VCaP (cell line): ENCODE measurements around the gene MLIP.

ENCODE experiments used
- H3K27ac ChIP-seq: fragments of 450-650 bp; 2 replicates; pipeline ENCODE4 v1.5.1; 2017
- TF ChIP-seq, protein P1 (sequence below): fragments of 450-650 bp; conservative IDR thresholded peaks from 2 replicates; pipeline ENCODE4 v1.5.1; 2017; ENCODE audit warnings: mild to moderate bottlenecking, moderate library complexity

Gene MLIP

DNA sequence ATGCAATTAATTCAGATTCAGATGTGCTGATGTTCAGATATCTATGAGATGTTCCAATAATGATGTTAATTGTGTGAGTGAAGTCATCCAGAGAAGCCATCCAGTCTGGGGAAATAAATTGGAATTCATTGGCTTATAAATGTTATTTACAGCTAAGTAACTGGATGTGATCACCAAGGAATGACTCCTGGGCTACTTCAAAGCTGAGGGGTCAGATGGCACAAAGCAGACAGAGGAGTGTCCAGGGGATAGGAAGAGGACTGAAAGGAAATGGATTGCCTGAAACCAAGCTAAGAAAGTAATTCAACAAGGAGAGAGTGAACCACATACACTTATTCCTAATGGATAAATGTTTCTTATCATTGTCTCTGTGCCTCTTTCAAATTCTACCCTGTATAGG lies 4.5 kb upstream of the MLIP start:
- TF ChIP-seq, protein P1, sequence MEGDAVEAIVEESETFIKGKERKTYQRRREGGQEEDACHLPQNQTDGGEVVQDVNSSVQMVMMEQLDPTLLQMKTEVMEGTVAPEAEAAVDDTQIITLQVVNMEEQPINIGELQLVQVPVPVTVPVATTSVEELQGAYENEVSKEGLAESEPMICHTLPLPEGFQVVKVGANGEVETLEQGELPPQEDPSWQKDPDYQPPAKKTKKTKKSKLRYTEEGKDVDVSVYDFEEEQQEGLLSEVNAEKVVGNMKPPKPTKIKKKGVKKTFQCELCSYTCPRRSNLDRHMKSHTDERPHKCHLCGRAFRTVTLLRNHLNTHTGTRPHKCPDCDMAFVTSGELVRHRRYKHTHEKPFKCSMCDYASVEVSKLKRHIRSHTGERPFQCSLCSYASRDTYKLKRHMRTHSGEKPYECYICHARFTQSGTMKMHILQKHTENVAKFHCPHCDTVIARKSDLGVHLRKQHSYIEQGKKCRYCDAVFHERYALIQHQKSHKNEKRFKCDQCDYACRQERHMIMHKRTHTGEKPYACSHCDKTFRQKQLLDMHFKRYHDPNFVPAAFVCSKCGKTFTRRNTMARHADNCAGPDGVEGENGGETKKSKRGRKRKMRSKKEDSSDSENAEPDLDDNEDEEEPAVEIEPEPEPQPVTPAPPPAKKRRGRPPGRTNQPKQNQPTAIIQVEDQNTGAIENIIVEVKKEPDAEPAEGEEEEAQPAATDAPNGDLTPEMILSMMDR, result no peak
- peak overlapping the region; percentile 58 for H3K27ac ChIP-seq

DNA sequence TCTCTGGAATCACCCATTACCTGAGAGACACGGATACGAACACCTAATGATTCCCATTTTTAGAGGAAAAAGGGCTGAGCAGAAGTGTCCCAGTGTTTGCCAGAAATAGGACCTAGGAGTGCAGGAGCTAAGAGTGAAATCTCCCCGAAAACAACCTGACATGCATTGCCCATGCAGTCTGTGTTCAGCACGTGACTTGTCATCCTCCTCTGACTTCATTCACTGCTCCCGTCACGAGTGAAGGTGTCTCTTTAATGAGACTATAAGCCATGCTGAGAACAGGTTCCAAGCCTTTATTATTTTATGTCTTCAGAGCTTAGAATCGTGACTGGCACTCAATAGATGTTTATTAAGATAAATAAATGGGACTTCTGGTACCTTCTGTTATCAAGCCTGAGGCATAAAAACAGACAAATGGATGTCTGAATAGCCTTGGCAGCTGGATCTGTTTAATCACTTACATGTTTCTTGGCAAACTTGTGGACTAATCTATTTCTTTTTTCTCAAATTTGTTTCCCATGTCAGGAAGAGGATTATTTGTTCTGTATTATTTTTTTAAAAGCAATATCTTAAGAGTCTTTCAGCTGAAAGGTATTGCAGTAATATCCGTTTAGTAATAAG lies 3.7 kb upstream of the MLIP start:
- peak overlapping the region; percentile 58 for H3K27ac ChIP-seq
- TF ChIP-seq, protein P1, result no peak

DNA sequence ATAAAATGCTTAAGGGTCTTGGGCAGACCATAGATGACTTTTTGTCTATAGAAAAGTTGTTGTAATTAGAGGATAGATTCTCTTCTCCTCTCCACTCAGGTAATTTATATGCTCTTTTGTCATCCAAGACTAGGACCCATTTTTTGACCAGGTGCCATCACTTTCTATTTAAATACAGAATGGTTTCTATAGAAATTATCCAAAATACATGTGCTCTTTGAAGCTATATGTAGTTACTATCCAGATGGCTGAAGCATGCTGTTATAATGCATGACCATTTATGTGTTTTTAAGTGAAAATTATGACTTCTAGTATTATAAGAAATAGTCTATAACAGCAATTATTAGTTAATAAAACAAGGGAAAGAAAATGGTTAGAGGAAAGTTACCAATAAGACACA lies 3.0 kb upstream of the MLIP start:
- TF ChIP-seq, protein P1, result no peak
- peak overlapping the region; percentile 58 for H3K27ac ChIP-seq

DNA sequence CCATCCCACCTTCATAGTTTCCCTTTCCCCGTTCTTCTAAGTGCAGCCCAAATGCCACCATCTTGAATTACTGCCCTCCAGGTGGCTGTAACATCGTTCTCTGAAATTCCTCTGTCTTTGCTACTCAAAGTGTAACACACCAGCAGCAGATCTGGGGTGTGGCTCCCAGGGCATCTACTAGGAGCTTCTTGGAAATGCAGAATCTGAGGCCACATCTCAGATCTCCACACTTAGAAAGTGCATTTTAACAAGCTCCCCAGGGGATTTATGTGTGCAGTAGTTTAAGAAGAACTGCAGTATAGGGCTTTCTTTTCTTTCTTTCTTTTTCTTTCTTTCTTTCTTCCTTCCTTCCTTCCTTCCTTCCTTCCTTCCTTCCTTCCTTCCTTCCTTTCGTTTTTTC lies 1.7 kb upstream of the MLIP start:
- H3K27ac ChIP-seq, result no peak overlapping the region

DNA sequence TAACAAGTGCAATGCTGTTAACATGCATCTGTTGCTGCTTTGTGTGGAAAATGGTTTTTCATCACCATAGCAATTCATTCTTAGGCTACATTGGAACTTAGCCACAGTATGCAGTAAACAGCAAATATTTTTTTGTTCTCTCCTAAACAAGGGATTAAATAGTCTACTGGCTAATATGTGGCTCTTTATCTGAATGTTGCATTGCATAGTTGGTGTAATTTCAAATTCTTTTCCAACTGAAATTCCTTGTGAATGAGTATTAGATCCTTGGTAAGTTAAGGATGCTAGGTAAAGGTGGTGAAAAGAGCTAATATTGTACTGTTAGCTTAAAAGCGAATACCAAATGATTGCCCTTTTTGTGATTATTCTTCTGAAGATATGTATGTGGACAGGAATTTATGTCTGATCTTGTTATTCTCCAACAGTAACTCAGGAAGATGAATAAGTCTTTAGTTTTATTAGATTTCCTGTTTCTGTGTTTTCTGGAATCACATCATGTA lies 958 bp downstream of the MLIP start:
- peak overlapping the region; percentile 10 for H3K27ac ChIP-seq
- TF ChIP-seq, protein P1, result no peak

More for the DNA sequence above, 1.7 kb upstream of the MLIP start:
- TF ChIP-seq, protein P1, result no peak

DNA sequence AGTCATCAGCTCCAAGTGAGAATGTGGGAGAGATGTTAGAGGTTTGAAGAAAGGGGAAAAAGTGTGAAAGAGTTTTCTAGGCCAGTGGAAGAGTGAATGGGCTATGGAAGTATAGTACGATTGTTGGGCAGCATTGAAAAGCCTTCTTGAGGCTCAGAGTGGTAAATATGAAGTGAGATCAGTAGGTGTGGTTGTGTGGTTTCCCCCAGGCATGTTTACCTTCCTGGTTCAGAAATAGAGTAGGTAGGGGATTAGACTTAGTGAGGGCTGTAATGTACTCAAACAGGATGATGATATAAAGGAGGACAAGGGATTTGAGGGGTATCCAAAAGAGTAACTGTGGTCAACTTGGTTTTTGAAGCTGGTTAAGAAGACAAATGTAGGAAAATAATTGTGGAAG lies 3.7 kb downstream of the MLIP start:
- no peak overlapping the region for H3K27ac ChIP-seq
- TF ChIP-seq, protein P1, result no peak

DNA sequence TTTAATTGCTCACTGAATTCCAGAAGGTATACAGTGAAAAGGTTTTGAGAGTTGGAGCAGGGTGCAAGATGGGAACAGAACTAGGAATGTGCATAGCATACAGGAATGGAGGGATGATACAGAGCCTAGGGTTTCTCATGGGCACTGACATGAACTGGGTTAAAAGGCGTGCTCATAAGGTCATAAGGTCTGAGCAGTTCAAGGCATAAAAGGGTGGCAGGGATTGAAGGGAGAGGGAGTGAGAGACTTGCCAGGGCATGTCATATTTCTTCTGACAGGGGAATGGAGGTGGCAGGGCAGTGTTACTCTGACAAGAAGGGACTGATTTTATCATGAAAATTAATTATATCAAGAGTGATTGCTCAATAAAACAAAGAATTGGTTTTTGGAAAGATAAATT lies 4.7 kb downstream of the MLIP start:
- no peak overlapping the region for H3K27ac ChIP-seq
- TF ChIP-seq, protein P1, result no peak
